Measurements from ENCODE around the gene PAXIP1. TPM values are rescaled to one million over a fixed set of nuclear protein-coding genes. Genes with fewer than 3 reads are reported as not detected.

The PAXIP1 gene
- total RNA-seq, 1 experiment from 2014 or later: 32.1 TPM

GRCh38 chr7:155000795-155001194 is 2.1 kb downstream of the PAXIP1 start:
- peaks cover 4% of the 10 kb centered on the region for H3K4me1 ChIP-seq (ENCODE audit: insufficient read depth, low read length, poor library complexity, severe bottlenecking)
- no peak for DNase-seq (ENCODE audit: low spot score)
- ChIA-PET CTCF (no interaction called here), POLR2A (ENCODE audit: low non-redundant PET) (no interaction called here)
- no peak overlapping the region for H3K27ac ChIP-seq (ENCODE audit: low read depth, low read length, poor library complexity, severe bottlenecking)
- peaks cover 30% of the 10 kb centered on the region for H3K36me3 ChIP-seq (ENCODE audit: insufficient read depth, low read length, poor library complexity, severe bottlenecking)
- TF ChIP-seq EZH2 (IDR thresholded peaks at IDR 0.05; ENCODE audit: borderline replicate concordance, low read depth, low read length, poor library complexity, severe bottlenecking) (no peak), CTCF (conservative IDR thresholded peaks at IDR 0.05; ENCODE audit: low read depth, low read length) (0 out of 2 replicates have a peak, but pooled peaks have one; percentile 11)
- no peaks in the 10 kb centered on the region for H3K27me3 ChIP-seq (replicated peaks; ENCODE audit: insufficient read depth, low read depth, low read length, poor library complexity)
- intact Hi-C loops (cut with micrococcal nuclease; ENCODE audit: unreplicated experiment): loop anchor here (5.0 to 10.0 kb wide), 2 partner anchors 297 to 344 kb away; partner anchors contain the start of gene INSIG1
- H3K9me3 ChIP-seq (ENCODE audit: low read depth, low read length, poor library complexity, severe bottlenecking): no peaks in the 10 kb centered on the region
- BruUV-seq (replicated peaks): TSS peak; percentile 28
- H3K4me3 ChIP-seq (ENCODE audit: low read depth, low read length, poor library complexity, severe bottlenecking): peak overlapping the region; percentile 3

- no peak for DNase-seq (ENCODE audit: low spot score)
- H3K27me3 ChIP-seq (replicated peaks; ENCODE audit: insufficient read depth, low read depth, low read length, poor library complexity): no peaks in the 10 kb centered on the region
- H3K4me1 ChIP-seq (ENCODE audit: insufficient read depth, low read length, poor library complexity, severe bottlenecking): peaks cover 4% of the 10 kb centered on the region
- CTCF ChIA-PET: no interaction called here
- peaks cover 48% of the 10 kb centered on the region for H3K36me3 ChIP-seq (ENCODE audit: insufficient read depth, low read length, poor library complexity, severe bottlenecking)
- H3K4me3 ChIP-seq (ENCODE audit: low read depth, low read length, poor library complexity, severe bottlenecking): no peak overlapping the region
- no TSS peak for BruUV-seq (replicated peaks)
- TF ChIP-seq CTCF (conservative IDR thresholded peaks at IDR 0.05; ENCODE audit: low read depth, low read length) (no peak), EZH2 (IDR thresholded peaks at IDR 0.05; ENCODE audit: borderline replicate concordance, low read depth, low read length, poor library complexity, severe bottlenecking) (no peak)
- POLR2A ChIA-PET (ENCODE audit: low non-redundant PET): no interaction called here
- intact Hi-C loops (cut with micrococcal nuclease; ENCODE audit: unreplicated experiment): no loop called here
- no peaks in the 10 kb centered on the region for H3K9me3 ChIP-seq (ENCODE audit: low read depth, low read length, poor library complexity, severe bottlenecking)
- H3K27ac ChIP-seq (ENCODE audit: low read depth, low read length, poor library complexity, severe bottlenecking): no peak overlapping the region
Observed at GRCh38 chr7:154998481-154998880, 4.4 kb downstream of the PAXIP1 start.

- peaks cover 52% of the 10 kb centered on the region for H3K36me3 ChIP-seq (ENCODE audit: insufficient read depth, low read length, poor library complexity, severe bottlenecking)
- H3K4me3 ChIP-seq (ENCODE audit: low read depth, low read length, poor library complexity, severe bottlenecking): no peak overlapping the region
- peaks cover 4% of the 10 kb centered on the region for H3K4me1 ChIP-seq (ENCODE audit: insufficient read depth, low read length, poor library complexity, severe bottlenecking)
- intact Hi-C loops (cut with micrococcal nuclease; ENCODE audit: unreplicated experiment): no loop called here
- POLR2A ChIA-PET (ENCODE audit: low non-redundant PET): no interaction called here
- BruUV-seq (replicated peaks): no TSS peak
- no peak for TF ChIP-seq EZH2 (IDR thresholded peaks at IDR 0.05; ENCODE audit: borderline replicate concordance, low read depth, low read length, poor library complexity, severe bottlenecking)
- TF ChIP-seq CTCF (conservative IDR thresholded peaks at IDR 0.05; ENCODE audit: low read depth, low read length): no peak
- H3K9me3 ChIP-seq (ENCODE audit: low read depth, low read length, poor library complexity, severe bottlenecking): no peaks in the 10 kb centered on the region
- H3K27me3 ChIP-seq (replicated peaks; ENCODE audit: insufficient read depth, low read depth, low read length, poor library complexity): no peaks in the 10 kb centered on the region
- H3K27ac ChIP-seq (ENCODE audit: low read depth, low read length, poor library complexity, severe bottlenecking): no peak overlapping the region
- CTCF ChIA-PET: no interaction called here
- no peak for DNase-seq (ENCODE audit: low spot score)
Observed at GRCh38 chr7:154997840-154998370, 5.0 kb downstream of the PAXIP1 start.
